Transverse colon (tissue), 4 donors: Measurements from ENCODE around the gene FA2H. TPM values are rescaled to one million over a fixed set of nuclear protein-coding genes. Genes with fewer than 3 reads are reported as not detected.

Source experiments
- DNase-seq: peaks from one replicate; pipeline ENCODE4 v3.0.0-alpha.2; 2019
- H3K27ac ChIP-seq, 4 donors: fragments of 200-600 bp; sonication (generic); 2 replicates each; pipeline ENCODE4 v1.5.1; 2016 to 2018; ENCODE audit warnings: inconsistent platforms in 4 of 4
- H3K27me3 ChIP-seq: fragments of 200-600 bp; sonication (generic); 2 replicates; pipeline ENCODE4 v1.5.1; 2017; ENCODE audit warnings: inconsistent platforms
- H3K36me3 ChIP-seq, 4 donors: fragments of 200-600 bp; sonication (generic); 2 replicates each; pipeline ENCODE4 v1.5.1; 2017 to 2019; ENCODE audit warnings: inconsistent platforms in 4 of 4
- H3K4me1 ChIP-seq, 4 donors: fragments of 200-600 bp; sonication (generic); 2 replicates each; pipeline ENCODE4 v1.5.1; 2017 to 2020; ENCODE audit warnings: inconsistent platforms in 4 of 4
- H3K4me3 ChIP-seq, 4 donors: fragments of 200-600 bp; sonication (generic); 1 replicate in 1 of 4; 2 replicates in 3 of 4; pipeline versions ENCODE4 v1.5.1 to v1.6.1; 2017 to 2019; ENCODE audit warnings: inconsistent platforms in 4 of 4
- H3K9me3 ChIP-seq, 2 donors: fragments of 200-600 bp; sonication (generic); 2 replicates each; pipeline ENCODE4 v1.5.1; 2017 to 2019; ENCODE audit warnings: inconsistent platforms in 2 of 2
- CTCF ChIP-seq, 5 experiments: fragments of 200-600 bp in 3 of 5; fragments of 450-650 bp in 2 of 5; sonication (generic) in 3 of 5; IDR thresholded peaks; 1 replicate in 2 of 5; 2 replicates in 3 of 5; pipeline ENCODE4 v1.5.1; 2016 to 2017; ENCODE audit warnings: antibody characterized with exemption in 5 of 5, inconsistent platforms in 3 of 5, mild to moderate bottlenecking in 2 of 5, moderate library complexity in 1 of 5
- EP300 ChIP-seq: sonication (generic); formaldehyde crosslinking; IDR thresholded peaks from one replicate; pipeline ENCODE4 v1.6.1; 2017; ENCODE audit warnings: antibody characterized with exemption, low read depth
- POLR2A ChIP-seq: fragments of 450-650 bp; IDR thresholded peaks from one replicate; pipeline ENCODE4 v1.6.1; 2016; ENCODE audit warnings: antibody characterized with exemption, mild to moderate bottlenecking, moderate library complexity
- POLR2AphosphoS5 ChIP-seq, 3 donors: sonication (generic); formaldehyde crosslinking; IDR thresholded peaks; one replicate each; pipeline ENCODE4 v1.6.1; 2016; ENCODE audit warnings: antibody characterized with exemption in 3 of 3
- WGBS, 2 donors: methylation state at CpG; one replicate each; pipeline ENCODE4 v1.1.5; 2018; ENCODE audit warnings: low coverage in 1 of 2; 5-methylcytosine and 5-hydroxymethylcytosine counted together
- in situ Hi-C, 4 donors: fragments of 200-750 bp; cut with MboI; loops; one replicate each; pipeline versions ENCODE4 v1.15.0 to v1.15.1; 2017; ENCODE audit warnings: low sequenced_read_pairs in 3 of 4, low pct_ligation_motif_present in 1 of 4, low pct_unique_long_range_greater_than_20kb in 1 of 4
- intact Hi-C: fragments of 100-400 bp; cut with DNase I; formaldehyde crosslinking; loops from one replicate; pipeline ENCODE4 v1.15.1; 2023; ENCODE audit warnings: low total_unique reads
- total RNA-seq, 4 donors: library from RNA; depleted of rRNA; stranded (reverse); fragments of >200 nt; gene quantifications; one replicate each; pipeline ENCODE4 v1.1.0, GENCODE V29; 2016

Gene FA2H
- total RNA-seq, 4 donors from 2014 or later: 20.1 to 80.8 (median 36.8) TPM

GRCh38 chr16:74711938-74712337, 62.7 kb downstream of the FA2H start:
- Histone ChIP-seq H3K36me3 (no peaks in the 10 kb centered on the region), H3K4me3 (no peak overlapping the region), H3K27ac (no peak overlapping the region), H3K9me3 (no peaks in the 10 kb centered on the region), H3K4me1 (peaks cover 0 to 5% (median 0%) of the 10 kb centered on the region in 4 donors), H3K27me3 (no peaks in the 10 kb centered on the region)
- TF ChIP-seq CTCF (IDR thresholded peaks at IDR 0.05) (no peak), EP300 (no peak), POLR2A (no peak), POLR2AphosphoS5 (IDR thresholded peaks at IDR 0.05) (no peak)
- 88 to 91% methylated on average over 6 to 12 of the region's 12 CpGs for WGBS, 2 donors
- in situ Hi-C loops: loop anchor here (5.0 to 25.0 kb wide), 4 partner anchors 150 to 400 kb away; partner anchors contain the start of gene LDHD (in 1 of the 4)
- intact Hi-C loops: loop anchor here (5.0 kb wide), 1 partner anchor 150 kb away; no protein-coding TSS in a partner anchor
- DNase-seq: no peak

GRCh38 chr16:74710401-74710800, 64.2 kb downstream of the FA2H start:
- no peaks in the 10 kb centered on the region for H3K36me3 ChIP-seq
- H3K27me3 ChIP-seq: no peaks in the 10 kb centered on the region
- in situ Hi-C loops (loop anchor here (5.0 to 25.0 kb wide), 4 partner anchors 152 to 402 kb away; partner anchors contain the start of gene LDHD (in 1 of the 4)), intact Hi-C loops (loop anchor here (5.0 kb wide), 1 partner anchor 152 kb away; no protein-coding TSS in a partner anchor)
- H3K4me3 ChIP-seq: no peak overlapping the region
- no peak overlapping the region for H3K27ac ChIP-seq
- peaks cover 0 to 5% (median 0%) of the 10 kb centered on the region in 4 donors for H3K4me1 ChIP-seq
- no peaks in the 10 kb centered on the region for H3K9me3 ChIP-seq
- TF ChIP-seq EP300 (no peak), CTCF (IDR thresholded peaks at IDR 0.05) (no peak), POLR2AphosphoS5 (IDR thresholded peaks at IDR 0.05) (no peak), POLR2A (no peak)
- DNase-seq: no peak
- WGBS, 2 donors: 96 to 100% methylated on average over 3 to 8 of the region's 8 CpGs

GRCh38 chr16:74709441-74709877, 65.2 kb downstream of the FA2H start:
- peak; percentile 93 to 98 (median 95) for TF ChIP-seq CTCF (IDR thresholded peaks at IDR 0.05)
- TF ChIP-seq EP300: no peak
- 0 to 2% methylated on average over 1 to 6 of the region's 6 CpGs for WGBS, 2 donors
- in situ Hi-C loops (loop anchor here in 3 of 4 donors (25.0 kb wide), 2 partner anchors 153 to 403 kb away; partner anchors contain the start of gene LDHD (in 1 of the 3)), intact Hi-C loops (no loop called here)
- H3K36me3 ChIP-seq: no peaks in the 10 kb centered on the region
- no peaks in the 10 kb centered on the region for H3K9me3 ChIP-seq
- peaks cover 0 to 5% (median 0%) of the 10 kb centered on the region in 4 donors for H3K4me1 ChIP-seq
- no peak overlapping the region for H3K4me3 ChIP-seq
- no peak overlapping the region for H3K27ac ChIP-seq
- no peaks in the 10 kb centered on the region for H3K27me3 ChIP-seq
- DNase-seq: peak; percentile 87

GRCh38 chr16:74700438-74701225, 74.0 kb downstream of the FA2H start, which contains the start of gene MLKL:
Gene MLKL (minus strand): TSS chr16:74700862. CDS start chr16:74695757, 5,105 bp downstream.
- intact Hi-C loops (no loop called here), in situ Hi-C loops (loop anchor here in 3 of 4 donors (25.0 kb wide), 2 partner anchors 162 to 412 kb away; partner anchors contain the start of gene LDHD (in 1 of the 3))
- Histone ChIP-seq H3K36me3 (no peaks in the 10 kb centered on the region), H3K27ac (peak within 1 kb of the TSS; percentile 82 to 91 (median 85)), H3K9me3 (no peaks in the 10 kb centered on the region), H3K4me3 (peak within 1 kb of the TSS; percentile 28 to 86 (median 68)), H3K27me3 (no peaks in the 10 kb centered on the region), H3K4me1 (peaks cover 0 to 31% (median 18%) of the 10 kb centered on the region in 4 donors)
- WGBS, 2 donors: 0 to 1% methylated on average over 2 to 35 of the region's 35 CpGs
- DNase-seq: peak; percentile 70
- TF ChIP-seq POLR2A: peak; percentile 74
- TF ChIP-seq POLR2AphosphoS5 (IDR thresholded peaks at IDR 0.05): peak; percentile 47 to 55 (median 48)
- TF ChIP-seq CTCF (IDR thresholded peaks at IDR 0.05): peak in 1 of 5 experiments; percentile 14
- no peak for TF ChIP-seq EP300
